Endodermal cell (in vitro differentiated cells): ENCODE measurements around the gene SRGAP1. TPM values are rescaled to one million over a fixed set of nuclear protein-coding genes. Genes with fewer than 3 reads are reported as not detected.
A peak's percentile ranks its signal among the peaks of the same experiment; 100 is the strongest.

Experiments
- DNase-seq: peaks from one replicate; pipeline ENCODE4 v3.0.0-alpha.2; 2017
- H3K27ac ChIP-seq: 2 replicates; pipeline ENCODE4 v1.5.1; 2013; ENCODE audit warnings: mild to moderate bottlenecking, low read depth, low read length, moderate library complexity
- H3K27me3 ChIP-seq: 2 replicates; pipeline ENCODE4 v1.6.1; 2013; ENCODE audit warnings: mild to moderate bottlenecking, low read length, moderate library complexity; ENCODE audit not compliant: insufficient read depth, control insufficient read depth, poor library complexity, severe bottlenecking
- H3K36me3 ChIP-seq: 2 replicates; pipeline ENCODE4 v1.7.0; 2013; ENCODE audit warnings: mild to moderate bottlenecking, low read length, moderate library complexity; ENCODE audit not compliant: control insufficient read depth, insufficient read depth
- H3K4me1 ChIP-seq: one replicate; pipeline ENCODE4 v1.7.0; 2013; ENCODE audit warnings: low read length; ENCODE audit not compliant: control insufficient read depth, insufficient read depth
- H3K4me3 ChIP-seq: 2 replicates; pipeline ENCODE4 v1.5.1; 2013; ENCODE audit warnings: mild to moderate bottlenecking, low read length, moderate library complexity
- H3K9ac ChIP-seq: 2 replicates; pipeline ENCODE4 v1.6.1; 2013; ENCODE audit warnings: mild to moderate bottlenecking, low read length, moderate library complexity; ENCODE audit not compliant: poor library complexity, severe bottlenecking; ENCODE audit errors: extremely low read depth
- H3K9me3 ChIP-seq: 2 replicates; pipeline ENCODE4 v1.6.1; 2013; ENCODE audit warnings: mild to moderate bottlenecking, low read length, moderate library complexity; ENCODE audit not compliant: control insufficient read depth
- H3K27ac Mint-ChIP-seq: 2 replicates; pipeline ENCODE4 v1.8.0; 2020; ENCODE audit warnings: mixed read lengths
- H3K27me3 Mint-ChIP-seq: 2 replicates; pipeline ENCODE4 v1.8.0; 2021; ENCODE audit warnings: mild to moderate bottlenecking, mixed read lengths; ENCODE audit not compliant: insufficient read depth
- H3K36me3 Mint-ChIP-seq: 2 replicates; pipeline ENCODE4 v1.8.0; 2020; ENCODE audit warnings: low read depth, mixed read lengths
- H3K4me1 Mint-ChIP-seq: 2 replicates; pipeline ENCODE4 v1.8.0; 2020; ENCODE audit warnings: mixed read lengths
- H3K4me3 Mint-ChIP-seq: 2 replicates; pipeline ENCODE4 v1.8.0; 2020; ENCODE audit warnings: mild to moderate bottlenecking, moderate library complexity, mixed read lengths
- H3K9me3 Mint-ChIP-seq: 2 replicates; pipeline ENCODE4 v1.8.0; 2020; ENCODE audit warnings: mild to moderate bottlenecking, mixed read lengths
- WGBS, 2 experiments: methylation state at CpG; one replicate each; pipeline versions ENCODE4 v1.1.5 to v1.1.7; 2013; ENCODE audit warnings: missing lambda C conversion rate in 2 of 2, mixed read lengths in 1 of 2; ENCODE audit not compliant: insufficient coverage in 1 of 2, insufficient read length in 1 of 2; 5-methylcytosine and 5-hydroxymethylcytosine counted together
- total RNA-seq, 2 donors: library from RNA; stranded (reverse); fragmentation: NEBNext Ultra II Directional in 1 of 2; extraction: Animal tissue kit (Norgen Biotek cat#: 25700) in 1 of 2; gene quantifications; 2 replicates in 1 of 2; 3 replicates in 1 of 2; pipeline ENCODE4 v1.2.1, GENCODE V29; 2021
- TF ChIP-seq, protein P1 (sequence below): fragments of 200-600 bp; sonication (generic); conservative IDR thresholded peaks from 2 replicates; pipeline ENCODE4 v1.5.0; 2021; ENCODE audit warnings: antibody characterized with exemption, mild to moderate bottlenecking

The SRGAP1 gene
- total RNA-seq, 2 donors from 2014 or later: 10.6 to 13.4 TPM

DNA sequence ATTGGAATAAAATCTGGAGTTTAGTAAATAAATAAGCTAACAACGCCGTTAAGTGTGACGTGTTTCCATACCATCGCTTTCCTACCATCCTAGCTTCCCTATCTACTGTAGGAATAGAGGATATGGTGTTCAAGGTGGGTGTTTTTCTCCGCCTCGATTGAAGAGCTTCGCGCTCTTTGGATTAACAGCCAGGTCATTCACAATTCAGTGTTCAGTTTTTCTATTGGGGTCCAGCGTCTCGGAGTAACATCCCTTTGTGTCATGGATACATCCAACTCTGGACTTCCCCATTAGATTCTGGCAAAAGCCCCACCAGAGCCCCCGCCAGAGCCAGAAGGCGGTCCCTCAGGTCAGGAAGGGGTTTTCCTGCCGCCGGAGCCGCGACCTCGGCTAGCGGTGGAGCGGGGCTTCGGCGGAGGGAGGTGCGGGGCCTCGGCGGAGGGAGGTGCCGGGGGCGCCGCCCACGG lies 1.2 kb upstream of the SRGAP1 start:
- no peaks in the 10 kb centered on the region for H3K36me3 ChIP-seq
- WGBS, 2 experiments: 20 to 31% methylated on average over 13 to 26 of the region's 28 CpGs
- TF ChIP-seq, protein P1, sequence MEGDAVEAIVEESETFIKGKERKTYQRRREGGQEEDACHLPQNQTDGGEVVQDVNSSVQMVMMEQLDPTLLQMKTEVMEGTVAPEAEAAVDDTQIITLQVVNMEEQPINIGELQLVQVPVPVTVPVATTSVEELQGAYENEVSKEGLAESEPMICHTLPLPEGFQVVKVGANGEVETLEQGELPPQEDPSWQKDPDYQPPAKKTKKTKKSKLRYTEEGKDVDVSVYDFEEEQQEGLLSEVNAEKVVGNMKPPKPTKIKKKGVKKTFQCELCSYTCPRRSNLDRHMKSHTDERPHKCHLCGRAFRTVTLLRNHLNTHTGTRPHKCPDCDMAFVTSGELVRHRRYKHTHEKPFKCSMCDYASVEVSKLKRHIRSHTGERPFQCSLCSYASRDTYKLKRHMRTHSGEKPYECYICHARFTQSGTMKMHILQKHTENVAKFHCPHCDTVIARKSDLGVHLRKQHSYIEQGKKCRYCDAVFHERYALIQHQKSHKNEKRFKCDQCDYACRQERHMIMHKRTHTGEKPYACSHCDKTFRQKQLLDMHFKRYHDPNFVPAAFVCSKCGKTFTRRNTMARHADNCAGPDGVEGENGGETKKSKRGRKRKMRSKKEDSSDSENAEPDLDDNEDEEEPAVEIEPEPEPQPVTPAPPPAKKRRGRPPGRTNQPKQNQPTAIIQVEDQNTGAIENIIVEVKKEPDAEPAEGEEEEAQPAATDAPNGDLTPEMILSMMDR: no peak
- no peaks in the 10 kb centered on the region for H3K27me3 ChIP-seq
- Mint-ChIP-seq H3K4me3 (peak overlapping the region; percentile 91), H3K4me1 (peaks cover 13% of the 10 kb centered on the region), H3K27me3 (peaks cover 3% of the 10 kb centered on the region), H3K36me3 (no peaks in the 10 kb centered on the region), H3K9me3 (no peaks in the 10 kb centered on the region), H3K27ac (peak overlapping the region; percentile 73)
- no peak overlapping the region for H3K9ac ChIP-seq
- H3K9me3 ChIP-seq: no peaks in the 10 kb centered on the region
- H3K4me1 ChIP-seq: no peaks in the 10 kb centered on the region
- DNase-seq: no peak
- H3K27ac ChIP-seq: no peak overlapping the region
- peak overlapping the region; percentile 93 for H3K4me3 ChIP-seq

DNA sequence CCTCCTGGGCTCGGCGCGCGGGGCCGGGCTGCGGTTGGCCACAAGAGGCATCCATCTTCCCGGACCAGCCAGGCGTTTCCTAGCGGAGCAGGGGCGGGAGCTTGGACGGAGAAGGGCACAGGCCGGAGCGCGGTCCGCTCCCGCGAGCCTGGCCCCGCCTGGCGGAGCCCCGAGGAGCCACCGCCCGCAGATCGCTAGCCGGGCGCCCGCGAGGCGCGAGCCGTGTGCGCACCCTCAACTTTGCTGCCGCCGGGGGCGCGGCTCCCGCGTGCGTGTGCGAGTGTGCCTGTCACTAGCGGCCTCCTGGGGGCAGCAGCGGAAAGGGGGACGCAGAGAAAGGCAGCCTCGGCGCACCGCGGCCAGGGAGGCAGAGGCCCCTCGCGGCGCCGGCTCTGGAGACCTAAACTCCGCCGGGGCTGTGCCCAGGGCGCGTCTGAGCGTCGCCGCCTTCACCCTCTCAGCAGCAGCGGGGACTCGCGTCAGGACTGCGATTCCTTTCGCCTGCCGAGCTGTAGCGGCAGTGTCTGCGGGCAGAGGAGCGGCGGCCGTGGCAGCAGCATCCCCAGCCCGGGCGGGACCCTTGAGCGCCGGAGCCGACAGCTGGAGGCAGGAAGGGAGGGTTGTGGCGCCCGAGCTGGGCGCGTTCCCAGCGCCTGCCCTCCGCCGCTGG lies 644 bp upstream of the SRGAP1 start:
- Mint-ChIP-seq H3K36me3 (no peaks in the 10 kb centered on the region), H3K27me3 (peaks cover 3% of the 10 kb centered on the region), H3K4me1 (peaks cover 17% of the 10 kb centered on the region), H3K9me3 (no peaks in the 10 kb centered on the region), H3K4me3 (peak overlapping the region; percentile 91), H3K27ac (no peak overlapping the region)
- H3K27ac ChIP-seq: peak overlapping the region; percentile 59
- DNase-seq: peak; percentile 98
- H3K4me3 ChIP-seq: peak overlapping the region; percentile 93
- no peaks in the 10 kb centered on the region for H3K4me1 ChIP-seq
- H3K27me3 ChIP-seq: no peaks in the 10 kb centered on the region
- H3K9me3 ChIP-seq: no peaks in the 10 kb centered on the region
- H3K9ac ChIP-seq: peak overlapping the region; percentile 65
- TF ChIP-seq, protein P1: peak; percentile 97
- WGBS, 2 experiments: 0 to 1% methylated on average over 14 to 80 of the region's 80 CpGs
- no peaks in the 10 kb centered on the region for H3K36me3 ChIP-seq

DNA sequence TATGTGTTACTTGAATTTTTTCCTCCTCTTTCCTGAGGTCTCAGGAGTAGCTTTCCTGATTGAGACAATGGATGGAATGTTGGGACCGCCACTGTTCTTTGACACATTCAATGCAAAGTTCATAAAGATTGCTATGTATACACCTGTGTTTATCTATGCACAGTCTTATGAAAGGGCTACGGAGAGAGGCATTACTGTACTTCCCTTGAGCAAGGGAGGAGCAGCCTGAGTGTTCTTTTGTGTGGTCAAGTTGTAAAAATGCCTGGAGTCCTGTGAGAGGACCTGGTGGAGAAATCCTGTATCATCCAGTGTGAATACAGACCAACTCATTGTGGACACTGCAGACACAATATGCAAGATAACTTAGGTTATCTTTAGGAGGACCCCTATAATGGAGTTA lies 1.2 kb downstream of the SRGAP1 start:
- H3K9me3 Mint-ChIP-seq: no peaks in the 10 kb centered on the region
- Histone ChIP-seq H3K36me3 (no peaks in the 10 kb centered on the region), H3K4me3 (peak overlapping the region; percentile 93), H3K27me3 (no peaks in the 10 kb centered on the region), H3K4me1 (peaks cover 7% of the 10 kb centered on the region), H3K27ac (no peak overlapping the region), H3K9me3 (no peaks in the 10 kb centered on the region), H3K9ac (no peak overlapping the region)
- H3K36me3 Mint-ChIP-seq: no peaks in the 10 kb centered on the region
- TF ChIP-seq, protein P1: no peak
- peak overlapping the region; percentile 91 for H3K4me3 Mint-ChIP-seq
- no peak overlapping the region for H3K27ac Mint-ChIP-seq
- H3K4me1 Mint-ChIP-seq: peaks cover 31% of the 10 kb centered on the region
- 54% methylated on average over 2 of the region's 2 CpGs; no CpG with 5 or more reads in 1 of the 2 experiments for WGBS, 2 experiments
- peak; percentile 42 for DNase-seq
- H3K27me3 Mint-ChIP-seq: peaks cover 3% of the 10 kb centered on the region
